HEK293 (cell line): ENCODE data around the gene PSG11.

ENCODE experiments used
- CTCF ChIA-PET: fragments of 350-600 bp; formaldehyde crosslinking; extraction: SDS; loops from one replicate; lab custom pipeline; 2021; ENCODE audit warnings: antibody characterized with exemption; lab: Yijun Ruan, JAX
- POLR2A ChIA-PET: fragments of 300-600 bp; formaldehyde crosslinking; extraction: SDS; loops from one replicate; lab custom pipeline; 2020; ENCODE audit warnings: antibody characterized with exemption, inconsistent platforms; lab: Yijun Ruan, JAX
- H3K27ac ChIP-seq: fragments of 200-500 bp; sonication (Bioruptor generic); 2 replicates; pipeline ENCODE4 v1.5.1; 2014; ENCODE audit warnings: low read depth, low read length, control low read depth, inconsistent platforms; ENCODE audit errors: extremely low read depth
- H3K36me3 ChIP-seq, 2 experiments: fragments of 200-500 bp in 1 of 2; sonication (Bioruptor generic) in 1 of 2; 1 replicate in 1 of 2; 2 replicates in 1 of 2; pipeline ENCODE4 v1.5.1; 2014 to 2017; ENCODE audit warnings: inconsistent platforms in 2 of 2, low read length in 2 of 2; ENCODE audit not compliant: control insufficient read depth in 2 of 2, insufficient read depth in 1 of 2
- H3K4me1 ChIP-seq: fragments of 200-500 bp; sonication (Bioruptor generic); 2 replicates; pipeline ENCODE4 v1.5.1; 2014; ENCODE audit warnings: mild to moderate bottlenecking, low read length, inconsistent platforms; ENCODE audit not compliant: control insufficient read depth, insufficient read depth
- H3K4me3 ChIP-seq: 2 replicates; pipeline ENCODE4 v1.5.1; 2011; ENCODE audit warnings: low read depth, mild to moderate bottlenecking, control low read depth, low read length, moderate library complexity
- H3K9me3 ChIP-seq: fragments of 200-500 bp; sonication (Bioruptor generic); 2 replicates; pipeline ENCODE4 v1.5.1; 2014; ENCODE audit warnings: low read depth, low read length, inconsistent platforms; ENCODE audit not compliant: control insufficient read depth, insufficient read depth
- RBAK ChIP-seq: fragments of 450-650 bp; formaldehyde crosslinking; IDR thresholded peaks from 2 replicates; pipeline ENCODE4 v1.5.1; 2016; ENCODE audit warnings: missing biosample characterization, missing genetic modification characterization
- ZBTB48 ChIP-seq: fragments of 450-650 bp; formaldehyde crosslinking; IDR thresholded peaks from 2 replicates; pipeline ENCODE4 v1.5.1; 2016; ENCODE audit warnings: missing biosample characterization, missing genetic modification characterization
- ZBTB8A ChIP-seq: fragments of 450-650 bp; formaldehyde crosslinking; IDR thresholded peaks from 2 replicates; pipeline ENCODE4 v1.5.1; 2016; ENCODE audit warnings: missing biosample characterization, missing genetic modification characterization
- ZFP37 ChIP-seq: fragments of 450-650 bp; formaldehyde crosslinking; IDR thresholded peaks from 2 replicates; pipeline ENCODE4 v1.5.1; 2016; ENCODE audit warnings: missing biosample characterization, missing genetic modification characterization
- ZNF169 ChIP-seq: fragments of 450-650 bp; formaldehyde crosslinking; IDR thresholded peaks from 2 replicates; pipeline ENCODE4 v1.5.1; 2016; ENCODE audit warnings: missing biosample characterization, missing genetic modification characterization
- ZNF175 ChIP-seq: fragments of 450-650 bp; formaldehyde crosslinking; IDR thresholded peaks from 2 replicates; pipeline ENCODE4 v1.5.1; 2016; ENCODE audit warnings: missing biosample characterization, missing genetic modification characterization
- ZNF211 ChIP-seq: fragments of 450-650 bp; formaldehyde crosslinking; IDR thresholded peaks from 2 replicates; pipeline ENCODE4 v1.5.1; 2016; ENCODE audit warnings: low read depth, missing biosample characterization, missing genetic modification characterization
- ZNF354C ChIP-seq: fragments of 450-650 bp; formaldehyde crosslinking; IDR thresholded peaks from 2 replicates; pipeline ENCODE4 v1.5.1; 2016; ENCODE audit warnings: missing biosample characterization, missing genetic modification characterization, low read depth, borderline replicate concordance
- ZNF37A ChIP-seq: fragments of 450-650 bp; IDR thresholded peaks from 2 replicates; pipeline ENCODE4 v1.5.1; 2018; ENCODE audit warnings: missing biosample characterization, missing genetic modification characterization
- ZNF561 ChIP-seq: fragments of 450-650 bp; IDR thresholded peaks from 2 replicates; pipeline ENCODE4 v1.5.1; 2018; ENCODE audit warnings: missing biosample characterization, missing genetic modification characterization, borderline replicate concordance
- ZNF785 ChIP-seq: fragments of 450-650 bp; formaldehyde crosslinking; IDR thresholded peaks from 2 replicates; pipeline ENCODE4 v1.5.1; 2016; ENCODE audit warnings: missing biosample characterization, missing genetic modification characterization
- ZSCAN16 ChIP-seq: fragments of 450-650 bp; formaldehyde crosslinking; IDR thresholded peaks from 2 replicates; pipeline ENCODE4 v1.5.1; 2016; ENCODE audit warnings: missing biosample characterization, missing genetic modification characterization
- ZSCAN30 ChIP-seq: fragments of 450-650 bp; IDR thresholded peaks from 2 replicates; pipeline ENCODE4 v1.5.1; 2018; ENCODE audit warnings: missing biosample characterization, mild to moderate bottlenecking, missing genetic modification characterization, moderate library complexity
- TF ChIP-seq, protein P1 (sequence below): fragments of 450-650 bp; formaldehyde crosslinking; IDR thresholded peaks from 2 replicates; pipeline ENCODE4 v1.5.1; 2016; ENCODE audit warnings: missing biosample characterization, missing genetic modification characterization, borderline replicate concordance
- TF ChIP-seq, protein P2 (sequence below): fragments of 450-650 bp; formaldehyde crosslinking; IDR thresholded peaks from 2 replicates; pipeline ENCODE4 v1.5.1; 2016; ENCODE audit warnings: missing biosample characterization, missing genetic modification characterization, low read depth
- TF ChIP-seq, protein P3 (sequence below): fragments of 450-650 bp; formaldehyde crosslinking; IDR thresholded peaks from 2 replicates; pipeline ENCODE4 v1.5.1; 2017; ENCODE audit warnings: missing biosample characterization, missing genetic modification characterization
- TF ChIP-seq, protein P4 (sequence below): fragments of 450-650 bp; formaldehyde crosslinking; IDR thresholded peaks from 2 replicates; pipeline ENCODE4 v1.5.1; 2017; ENCODE audit warnings: missing biosample characterization, missing genetic modification characterization

The PSG11 gene

DNA sequence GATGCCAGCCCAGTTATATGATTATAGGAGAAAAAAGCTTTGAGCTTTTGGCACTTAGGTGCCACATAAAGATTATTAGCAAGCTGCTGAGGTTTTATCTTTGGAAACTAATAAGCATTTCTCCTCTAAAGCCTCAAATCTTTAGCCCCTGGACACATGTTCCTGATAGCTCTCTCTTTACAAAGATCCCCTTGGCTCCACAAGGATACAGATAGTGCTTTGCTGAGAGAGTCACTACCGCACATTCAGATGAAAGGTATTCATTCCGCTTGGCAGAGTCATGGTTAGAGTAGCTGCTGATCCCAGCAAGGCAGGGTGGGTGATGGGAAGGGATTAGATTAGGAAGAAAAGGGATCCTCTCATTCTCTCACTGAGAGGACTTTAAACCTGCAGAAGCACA, 61.1 kb downstream of the PSG11 start (continued):
- TF ChIP-seq, protein P1, sequence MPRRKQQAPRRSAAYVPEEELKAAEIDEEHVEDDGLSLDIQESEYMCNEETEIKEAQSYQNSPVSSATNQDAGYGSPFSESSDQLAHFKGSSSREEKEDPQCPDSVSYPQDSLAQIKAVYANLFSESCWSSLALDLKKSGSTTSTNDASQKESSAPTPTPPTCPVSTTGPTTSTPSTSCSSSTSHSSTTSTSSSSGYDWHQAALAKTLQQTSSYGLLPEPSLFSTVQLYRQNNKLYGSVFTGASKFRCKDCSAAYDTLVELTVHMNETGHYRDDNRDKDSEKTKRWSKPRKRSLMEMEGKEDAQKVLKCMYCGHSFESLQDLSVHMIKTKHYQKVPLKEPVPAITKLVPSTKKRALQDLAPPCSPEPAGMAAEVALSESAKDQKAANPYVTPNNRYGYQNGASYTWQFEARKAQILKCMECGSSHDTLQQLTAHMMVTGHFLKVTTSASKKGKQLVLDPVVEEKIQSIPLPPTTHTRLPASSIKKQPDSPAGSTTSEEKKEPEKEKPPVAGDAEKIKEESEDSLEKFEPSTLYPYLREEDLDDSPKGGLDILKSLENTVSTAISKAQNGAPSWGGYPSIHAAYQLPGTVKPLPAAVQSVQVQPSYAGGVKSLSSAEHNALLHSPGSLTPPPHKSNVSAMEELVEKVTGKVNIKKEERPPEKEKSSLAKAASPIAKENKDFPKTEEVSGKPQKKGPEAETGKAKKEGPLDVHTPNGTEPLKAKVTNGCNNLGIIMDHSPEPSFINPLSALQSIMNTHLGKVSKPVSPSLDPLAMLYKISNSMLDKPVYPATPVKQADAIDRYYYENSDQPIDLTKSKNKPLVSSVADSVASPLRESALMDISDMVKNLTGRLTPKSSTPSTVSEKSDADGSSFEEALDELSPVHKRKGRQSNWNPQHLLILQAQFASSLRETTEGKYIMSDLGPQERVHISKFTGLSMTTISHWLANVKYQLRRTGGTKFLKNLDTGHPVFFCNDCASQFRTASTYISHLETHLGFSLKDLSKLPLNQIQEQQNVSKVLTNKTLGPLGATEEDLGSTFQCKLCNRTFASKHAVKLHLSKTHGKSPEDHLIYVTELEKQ (tag by site-specific recombination), result no peak
- TF ChIP-seq ZNF211 (tag by site-specific recombination) (no peak), ZNF37A (no peak), ZSCAN30 (tag by site-specific recombination) (no peak), ZNF169 (tag by site-specific recombination) (no peak), ZNF175 (no peak), ZSCAN16 (no peak), ZBTB8A (tag by site-specific recombination) (no peak)
- TF ChIP-seq, protein P2, sequence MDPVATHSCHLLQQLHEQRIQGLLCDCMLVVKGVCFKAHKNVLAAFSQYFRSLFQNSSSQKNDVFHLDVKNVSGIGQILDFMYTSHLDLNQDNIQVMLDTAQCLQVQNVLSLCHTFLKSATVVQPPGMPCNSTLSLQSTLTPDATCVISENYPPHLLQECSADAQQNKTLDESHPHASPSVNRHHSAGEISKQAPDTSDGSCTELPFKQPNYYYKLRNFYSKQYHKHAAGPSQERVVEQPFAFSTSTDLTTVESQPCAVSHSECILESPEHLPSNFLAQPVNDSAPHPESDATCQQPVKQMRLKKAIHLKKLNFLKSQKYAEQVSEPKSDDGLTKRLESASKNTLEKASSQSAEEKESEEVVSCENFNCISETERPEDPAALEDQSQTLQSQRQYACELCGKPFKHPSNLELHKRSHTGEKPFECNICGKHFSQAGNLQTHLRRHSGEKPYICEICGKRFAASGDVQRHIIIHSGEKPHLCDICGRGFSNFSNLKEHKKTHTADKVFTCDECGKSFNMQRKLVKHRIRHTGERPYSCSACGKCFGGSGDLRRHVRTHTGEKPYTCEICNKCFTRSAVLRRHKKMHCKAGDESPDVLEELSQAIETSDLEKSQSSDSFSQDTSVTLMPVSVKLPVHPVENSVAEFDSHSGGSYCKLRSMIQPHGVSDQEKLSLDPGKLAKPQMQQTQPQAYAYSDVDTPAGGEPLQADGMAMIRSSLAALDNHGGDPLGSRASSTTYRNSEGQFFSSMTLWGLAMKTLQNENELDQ, result no peak
- TF ChIP-seq, protein P3, sequence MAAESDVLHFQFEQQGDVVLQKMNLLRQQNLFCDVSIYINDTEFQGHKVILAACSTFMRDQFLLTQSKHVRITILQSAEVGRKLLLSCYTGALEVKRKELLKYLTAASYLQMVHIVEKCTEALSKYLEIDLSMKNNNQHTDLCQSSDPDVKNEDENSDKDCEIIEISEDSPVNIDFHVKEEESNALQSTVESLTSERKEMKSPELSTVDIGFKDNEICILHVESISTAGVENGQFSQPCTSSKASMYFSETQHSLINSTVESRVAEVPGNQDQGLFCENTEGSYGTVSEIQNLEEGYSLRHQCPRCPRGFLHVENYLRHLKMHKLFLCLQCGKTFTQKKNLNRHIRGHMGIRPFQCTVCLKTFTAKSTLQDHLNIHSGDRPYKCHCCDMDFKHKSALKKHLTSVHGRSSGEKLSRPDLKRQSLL, result no peak
- TF ChIP-seq, protein P4, sequence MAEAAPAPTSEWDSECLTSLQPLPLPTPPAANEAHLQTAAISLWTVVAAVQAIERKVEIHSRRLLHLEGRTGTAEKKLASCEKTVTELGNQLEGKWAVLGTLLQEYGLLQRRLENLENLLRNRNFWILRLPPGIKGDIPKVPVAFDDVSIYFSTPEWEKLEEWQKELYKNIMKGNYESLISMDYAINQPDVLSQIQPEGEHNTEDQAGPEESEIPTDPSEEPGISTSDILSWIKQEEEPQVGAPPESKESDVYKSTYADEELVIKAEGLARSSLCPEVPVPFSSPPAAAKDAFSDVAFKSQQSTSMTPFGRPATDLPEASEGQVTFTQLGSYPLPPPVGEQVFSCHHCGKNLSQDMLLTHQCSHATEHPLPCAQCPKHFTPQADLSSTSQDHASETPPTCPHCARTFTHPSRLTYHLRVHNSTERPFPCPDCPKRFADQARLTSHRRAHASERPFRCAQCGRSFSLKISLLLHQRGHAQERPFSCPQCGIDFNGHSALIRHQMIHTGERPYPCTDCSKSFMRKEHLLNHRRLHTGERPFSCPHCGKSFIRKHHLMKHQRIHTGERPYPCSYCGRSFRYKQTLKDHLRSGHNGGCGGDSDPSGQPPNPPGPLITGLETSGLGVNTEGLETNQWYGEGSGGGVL (tag by site-specific recombination), result no peak
- TF ChIP-seq, all 188 proteins: peak for 0

DNA sequence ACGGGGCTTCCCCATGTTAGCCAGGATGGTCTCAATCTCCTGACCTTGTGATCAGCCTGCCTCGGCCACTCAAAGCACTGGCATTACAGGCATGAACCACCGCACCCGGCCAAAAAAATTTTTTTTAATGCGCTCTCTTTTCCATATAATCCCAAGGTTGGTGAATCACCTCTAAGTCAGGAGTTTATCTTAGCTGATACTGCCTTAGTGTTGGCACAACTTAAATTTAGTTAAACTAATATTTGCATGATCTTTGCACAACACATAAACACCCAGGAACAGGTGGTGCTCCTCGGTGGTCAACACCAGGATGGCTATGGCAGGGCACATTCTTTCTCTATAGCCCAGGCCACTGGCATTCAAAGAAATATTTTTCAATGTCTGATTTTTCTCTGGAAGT, 65.2 kb downstream of the PSG11 start:
- ChIA-PET POLR2A (no interaction called here), CTCF (no interaction called here)
- no peaks in the 10 kb centered on the region for H3K9me3 ChIP-seq
- no peaks in the 10 kb centered on the region for H3K4me1 ChIP-seq
- H3K27ac ChIP-seq, result no peak overlapping the region
- no peak overlapping the region for H3K4me3 ChIP-seq
- no peaks in the 10 kb centered on the region for H3K36me3 ChIP-seq
- no peak for TF ChIP-seq ZFP37 (tag by site-specific recombination)
- no peak for TF ChIP-seq ZNF354C (tag by site-specific recombination)
- no peak for TF ChIP-seq RBAK
- no peak for TF ChIP-seq ZNF561 (tag by site-specific recombination)
- no peak for TF ChIP-seq ZNF785 (tag by site-specific recombination)
- no peak for TF ChIP-seq ZBTB48 (tag by site-specific recombination)
